Ovary (tissue), 9 donors: ENCODE data around the gene GPR83. TPM values are rescaled to one million over a fixed set of nuclear protein-coding genes. Genes with fewer than 3 reads are reported as not detected.

Experiments used
- DNase-seq, 5 donors: peaks; one replicate each; pipeline ENCODE4 v3.0.0-alpha.2; 2019 to 2020
- H3K27ac ChIP-seq, 2 donors: fragments of 200-600 bp; one replicate each; pipeline versions ENCODE4 v1.5.1 to v1.8.0; 2019 to 2022
- H3K27me3 ChIP-seq: fragments of 200-600 bp; one replicate; pipeline ENCODE4 v1.8.0; 2022
- H3K36me3 ChIP-seq: fragments of 200-600 bp; sonication (generic); one replicate; pipeline ENCODE4 v1.5.1; 2019
- H3K4me1 ChIP-seq: one replicate; pipeline ENCODE4 v1.8.1; 2013; ENCODE audit warnings: mild to moderate bottlenecking, moderate library complexity; ENCODE audit not compliant: insufficient read depth
- H3K4me3 ChIP-seq: fragments of 200-600 bp; sonication (generic); one replicate; pipeline ENCODE4 v1.5.1; 2017
- H3K9me3 ChIP-seq, 2 donors: fragments of 200-600 bp in 1 of 2; sonication (generic) in 1 of 2; one replicate each; pipeline versions ENCODE4 v1.5.1 to v1.8.1; 2013 to 2019; ENCODE audit warnings: mild to moderate bottlenecking in 1 of 2, moderate library complexity in 1 of 2
- EP300 ChIP-seq: sonication (generic); formaldehyde crosslinking; IDR thresholded peaks from one replicate; pipeline ENCODE4 v1.6.1; 2017; ENCODE audit warnings: antibody characterized with exemption
- POLR2A ChIP-seq: fragments of 450-650 bp; IDR thresholded peaks from one replicate; pipeline ENCODE4 v1.6.1; 2017; ENCODE audit warnings: antibody characterized with exemption, mild to moderate bottlenecking, moderate library complexity
- WGBS, 3 donors: extraction: QIAGEN DNeasy Blood & Tissue Kit in 1 of 3; methylation state at CpG; one replicate each; pipeline versions ENCODE4 v1.1.5 to v1.1.7; 2013 to 2017; 5-methylcytosine and 5-hydroxymethylcytosine counted together
- intact Hi-C, 4 donors: fragments of 100-400 bp; cut with DNase I; formaldehyde crosslinking; loops; one replicate each; pipeline versions ENCODE4 v1.11.0 to v1.15.1; 2022 to 2023
- polyA plus RNA-seq, 2 donors: library from polyadenylated mRNA; stranded (reverse); fragments of 200-250 nt in 1 of 2; fragments of 350-450 nt in 1 of 2; fragmentation: Illumina TruSeq in 1 of 2; extraction: RNeasy Lipid Tissue Mini Kit (QIAGEN cat#74804) in 1 of 2; gene quantifications; one replicate each; pipeline ENCODE4 v1.2.3, GENCODE V29; 2013 to 2014
- total RNA-seq, 7 donors: library from RNA; depleted of rRNA in 2 of 7; stranded (reverse); fragments of >200 nt in 2 of 7; fragmentation: NEBNext Ultra II Directional in 3 of 7; extraction: Animal tissue kit (Norgen Biotek cat#: 25700) in 3 of 7; gene quantifications; one replicate each; pipeline versions ENCODE4 v1.1.0 to v1.2.4, GENCODE V29; 2016 to 2023
- TF ChIP-seq, protein P1 (sequence below), 3 donors: fragments of 450-650 bp in 2 of 3; fragments of 200-600 bp in 1 of 3; IDR thresholded peaks; one replicate each; pipeline versions ENCODE4 v1.5.1 to v1.8.0; 2016 to 2022; ENCODE audit warnings: antibody characterized with exemption in 3 of 3, mild to moderate bottlenecking in 1 of 3
- donor health status: DM: no; HTN: no; CAD: no; lungs with moderate emphysema.
- donor health status: DM: no; HTN: no; CAD: no.
- donor health status: Bipolar disorder and iron deficiency.
- donor health status: DM: yes; HTN: yes; CAD: no.
- donor health status: DM: no; HTN: no; CAD: no.
- donor health status: DM: yes; HTN: yes; CAD: no.

The GPR83 gene
- total and polyA plus RNA-seq, 9 donors = under 0.01 to 0.28 (median 0.12) TPM; not detected in 4

DNA sequence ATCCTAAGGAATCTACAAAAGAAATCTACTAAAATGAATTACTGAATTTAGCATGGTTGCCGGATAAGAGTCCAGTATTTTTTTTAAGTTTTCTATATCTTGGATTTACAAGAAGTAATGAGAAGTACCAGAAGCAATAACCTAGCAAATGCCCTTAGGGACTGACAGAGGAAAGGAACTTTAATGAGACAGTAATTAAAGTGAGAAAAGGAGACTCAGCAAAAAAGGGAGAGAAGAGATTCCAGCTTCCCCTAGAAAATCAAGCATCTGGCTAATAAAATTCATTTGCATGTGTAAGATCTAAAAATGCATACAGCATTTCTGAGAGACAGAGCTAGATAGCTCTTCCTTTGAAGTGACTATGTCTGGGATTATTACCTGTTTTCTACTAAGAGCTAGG, 57.7 kb downstream of the GPR83 start:
- 75 to 88% (median 84%) methylated on average over 1 of the region's 1 CpG for WGBS, 3 donors

DNA sequence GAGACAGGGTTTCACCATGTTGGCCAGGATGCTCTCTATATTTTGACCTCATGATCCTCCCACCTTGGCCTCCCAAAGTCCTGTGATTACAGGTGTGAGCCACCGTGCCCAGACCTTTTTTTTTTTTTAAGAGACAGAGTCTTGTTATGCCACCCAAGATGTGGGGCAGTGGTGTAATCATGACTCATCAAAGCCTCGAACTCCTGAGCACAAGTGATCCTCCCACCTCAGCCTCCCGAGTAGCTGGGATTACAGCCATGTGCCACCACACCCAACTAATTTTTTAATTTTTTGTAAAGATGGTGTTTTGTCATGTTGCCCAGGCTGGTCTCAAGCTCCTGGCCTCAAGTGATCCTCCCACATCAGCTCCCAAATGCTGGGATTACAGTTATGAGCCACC, 59.0 kb downstream of the GPR83 start:
- DNase-seq = no peak
- TF ChIP-seq EP300 (no peak), POLR2A (no peak)
- TF ChIP-seq, protein P1, sequence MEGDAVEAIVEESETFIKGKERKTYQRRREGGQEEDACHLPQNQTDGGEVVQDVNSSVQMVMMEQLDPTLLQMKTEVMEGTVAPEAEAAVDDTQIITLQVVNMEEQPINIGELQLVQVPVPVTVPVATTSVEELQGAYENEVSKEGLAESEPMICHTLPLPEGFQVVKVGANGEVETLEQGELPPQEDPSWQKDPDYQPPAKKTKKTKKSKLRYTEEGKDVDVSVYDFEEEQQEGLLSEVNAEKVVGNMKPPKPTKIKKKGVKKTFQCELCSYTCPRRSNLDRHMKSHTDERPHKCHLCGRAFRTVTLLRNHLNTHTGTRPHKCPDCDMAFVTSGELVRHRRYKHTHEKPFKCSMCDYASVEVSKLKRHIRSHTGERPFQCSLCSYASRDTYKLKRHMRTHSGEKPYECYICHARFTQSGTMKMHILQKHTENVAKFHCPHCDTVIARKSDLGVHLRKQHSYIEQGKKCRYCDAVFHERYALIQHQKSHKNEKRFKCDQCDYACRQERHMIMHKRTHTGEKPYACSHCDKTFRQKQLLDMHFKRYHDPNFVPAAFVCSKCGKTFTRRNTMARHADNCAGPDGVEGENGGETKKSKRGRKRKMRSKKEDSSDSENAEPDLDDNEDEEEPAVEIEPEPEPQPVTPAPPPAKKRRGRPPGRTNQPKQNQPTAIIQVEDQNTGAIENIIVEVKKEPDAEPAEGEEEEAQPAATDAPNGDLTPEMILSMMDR (IDR thresholded peaks at IDR 0.05) = no peak
- Histone ChIP-seq H3K4me1 (no peaks in the 10 kb centered on the region), H3K4me3 (no peak overlapping the region), H3K27ac (no peak overlapping the region), H3K9me3 (no peaks in the 10 kb centered on the region), H3K36me3 (no peaks in the 10 kb centered on the region), H3K27me3 (no peaks in the 10 kb centered on the region)
- intact Hi-C loops = no loop called here
- WGBS, 3 donors = 55 to 69% (median 57%) methylated on average over 3 of the region's 3 CpGs

More for the DNA sequence above, 57.7 kb downstream of the GPR83 start:
- DNase-seq = no peak
- Histone ChIP-seq H3K36me3 (no peaks in the 10 kb centered on the region), H3K27ac (no peak overlapping the region), H3K27me3 (no peaks in the 10 kb centered on the region), H3K9me3 (no peaks in the 10 kb centered on the region), H3K4me3 (no peak overlapping the region), H3K4me1 (no peaks in the 10 kb centered on the region)
- intact Hi-C loops = no loop called here
- TF ChIP-seq EP300 (no peak), POLR2A (no peak)
- TF ChIP-seq, protein P1 (IDR thresholded peaks at IDR 0.05) = no peak

DNA sequence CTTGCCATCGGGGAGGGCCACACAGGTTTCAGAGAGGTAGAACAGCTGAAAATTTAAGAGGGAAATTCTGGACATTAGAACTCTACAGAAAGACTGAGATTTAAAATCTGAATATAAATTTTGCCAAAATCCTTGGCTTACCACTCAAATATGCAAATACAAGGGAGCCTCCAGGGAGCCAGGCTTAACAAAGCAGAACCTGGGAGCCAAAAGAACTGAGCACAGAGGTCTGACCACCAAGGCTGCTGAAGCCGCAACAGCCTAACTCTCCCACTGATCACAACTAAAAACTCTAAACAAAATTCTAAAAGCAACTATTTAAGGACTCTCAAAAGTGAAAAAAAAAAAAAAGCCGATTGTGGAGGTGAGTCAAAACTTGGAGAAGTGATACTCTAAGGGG, 62.6 kb downstream of the GPR83 start:
- Histone ChIP-seq H3K36me3 (no peaks in the 10 kb centered on the region), H3K9me3 (no peaks in the 10 kb centered on the region), H3K27ac (no peak overlapping the region), H3K27me3 (no peaks in the 10 kb centered on the region), H3K4me1 (no peaks in the 10 kb centered on the region), H3K4me3 (no peak overlapping the region)
- intact Hi-C loops = no loop called here
- WGBS, 3 donors = 18 to 34% (median 23%) methylated on average over 3 of the region's 3 CpGs
- TF ChIP-seq EP300 (no peak), POLR2A (no peak)
- TF ChIP-seq, protein P1 (IDR thresholded peaks at IDR 0.05) = no peak
- DNase-seq = no peak

DNA sequence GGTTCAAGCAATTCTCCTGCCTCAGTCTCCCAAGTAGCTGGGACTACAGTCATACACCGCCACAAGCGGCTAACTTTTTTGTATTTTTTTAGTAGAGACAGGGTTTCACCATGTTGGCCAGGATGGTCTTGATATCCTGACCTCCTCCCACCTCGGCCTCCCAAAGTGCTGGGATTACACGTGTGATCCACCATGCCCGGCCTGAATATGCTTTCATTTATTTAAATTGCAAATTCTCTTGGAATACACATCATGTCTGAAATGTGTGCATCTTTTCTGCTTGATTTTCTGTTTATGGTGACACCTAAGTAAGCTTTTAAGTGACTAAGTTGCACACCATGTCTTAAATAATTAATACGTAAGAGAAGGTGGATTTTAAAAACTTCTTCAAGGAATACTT, 65.2 kb downstream of the GPR83 start:
- Histone ChIP-seq H3K27me3 (no peaks in the 10 kb centered on the region), H3K36me3 (no peaks in the 10 kb centered on the region), H3K27ac (no peak overlapping the region), H3K4me3 (no peak overlapping the region), H3K4me1 (no peaks in the 10 kb centered on the region), H3K9me3 (no peaks in the 10 kb centered on the region)
- no peak for TF ChIP-seq POLR2A
- TF ChIP-seq, protein P1 (IDR thresholded peaks at IDR 0.05) = no peak
- no peak for TF ChIP-seq EP300
- WGBS, 3 donors = 89 to 93% (median 92%) methylated on average over 6 of the region's 6 CpGs
- no peak for DNase-seq
- intact Hi-C loops = no loop called here

DNA sequence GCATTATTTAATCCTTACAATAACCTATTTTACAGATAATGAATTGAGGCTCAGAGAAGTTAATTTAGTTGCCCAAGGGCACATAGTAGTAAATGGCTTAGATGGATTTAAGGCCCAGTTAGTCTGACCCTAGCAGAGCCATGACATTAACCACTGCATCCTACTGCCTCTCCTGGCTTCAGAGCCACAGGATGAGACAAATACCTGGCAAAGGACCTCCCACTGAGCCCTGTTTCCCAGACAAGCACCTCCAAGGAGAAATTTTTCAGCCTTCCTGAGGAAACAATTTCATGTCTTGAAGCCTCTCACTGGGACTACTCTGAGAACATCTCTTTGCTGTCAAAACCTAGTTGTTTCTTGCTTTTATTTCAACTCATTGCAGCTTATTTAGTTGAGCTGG, 68.4 kb downstream of the GPR83 start:
- Histone ChIP-seq H3K4me1 (no peaks in the 10 kb centered on the region), H3K36me3 (no peaks in the 10 kb centered on the region), H3K27me3 (no peaks in the 10 kb centered on the region), H3K27ac (no peak overlapping the region), H3K9me3 (no peaks in the 10 kb centered on the region), H3K4me3 (no peak overlapping the region)
- TF ChIP-seq POLR2A = no peak
- no peak for TF ChIP-seq EP300
- TF ChIP-seq, protein P1 (IDR thresholded peaks at IDR 0.05) = no peak
- no peak for DNase-seq
- intact Hi-C loops = no loop called here
